K562 (cell line): ENCODE data around the gene KCNE1. TPM values are rescaled to one million over a fixed set of nuclear protein-coding genes. Genes with fewer than 3 reads are reported as not detected.

Experiments used
- ATAC-seq: fragments of 200-7000 bp; cut with Tn5 transposase; 3 replicates; pipeline ENCODE4 v1.9.1; 2020; ENCODE audit warnings: moderate library complexity
- BruUV-seq: library from RNA; stranded (reverse); fragments of 400-500 nt; replicated peaks from 2 replicates; lab custom pipeline; 2021; lab: Mats Ljungman, UMichigan
- CTCF ChIA-PET: fragments of 300-600 bp; formaldehyde crosslinking; extraction: SDS; loops from one replicate; lab custom pipeline; 2021; ENCODE audit warnings: low intra/inter-chr PET ratio; lab: Yijun Ruan, JAX
- POLR2A ChIA-PET: fragments of 300-600, 350-650 bp; sonication (Branson Sonifier 250); formaldehyde crosslinking; extraction: SDS; loops from one replicate; lab custom pipeline; 2021; ENCODE audit warnings: antibody characterized with exemption, inconsistent platforms; lab: Yijun Ruan, JAX
- DNase-seq, 4 experiments: peaks; one replicate each; pipeline versions ENCODE4 v3.0.0 to v3.0.0-alpha.2; 2011 to 2018; ENCODE audit warnings: low spot score in 3 of 4, mixed read lengths in 3 of 4; ENCODE audit errors: extremely low read depth in 1 of 4
- FAIRE-seq: peaks from 2 replicates; lab custom pipeline; 2011; peaks lifted over from hg19 to GRCh38; lab: Jason Lieb, UNC
- H2AFZ ChIP-seq: 2 replicates; pipeline ENCODE4 v1.6.0; 2011; ENCODE audit warnings: low read depth, low read length, control low read depth, inconsistent platforms
- H3K27ac ChIP-seq: fragments of 200-600 bp; 3 replicates; pipeline ENCODE4 v1.8.0; 2011; ENCODE audit warnings: low read depth, mild to moderate bottlenecking, control low read depth, inconsistent platforms, low read length, moderate library complexity, mixed read lengths; ENCODE audit errors: extremely low read depth
- H3K27me3 ChIP-seq, 2 experiments: fragments of 300-600 bp in 1 of 2; 2 replicates in 1 of 2; 3 replicates in 1 of 2; pipeline versions ENCODE4 v1.6.0 to v1.8.0; 2011; ENCODE audit warnings: inconsistent platforms in 2 of 2, low read length in 2 of 2, mild to moderate bottlenecking in 1 of 2, mixed read lengths in 1 of 2, moderate library complexity in 1 of 2; ENCODE audit not compliant: control insufficient read depth in 2 of 2, insufficient read depth in 2 of 2
- H3K36me3 ChIP-seq: fragments of 300-600 bp; 3 replicates; pipeline ENCODE4 v1.8.0; 2011; ENCODE audit warnings: mild to moderate bottlenecking, low read length, inconsistent platforms; ENCODE audit not compliant: control insufficient read depth, insufficient read depth
- H3K4me1 ChIP-seq, 2 experiments: fragments of 200-600 bp in 1 of 2; replicated peaks in 1 of 2; 2 replicates in 1 of 2; 3 replicates in 1 of 2; pipeline versions ENCODE4 v1.5.1 to v1.8.0; 2011; ENCODE audit warnings: inconsistent platforms in 2 of 2, low read length in 2 of 2, mild to moderate bottlenecking in 1 of 2, mixed read lengths in 1 of 2, moderate library complexity in 1 of 2; ENCODE audit not compliant: control insufficient read depth in 2 of 2, insufficient read depth in 2 of 2
- H3K4me2 ChIP-seq: 2 replicates; pipeline ENCODE4 v1.6.1; 2011; ENCODE audit warnings: low read length, control low read depth, inconsistent platforms, mixed read lengths; ENCODE audit not compliant: insufficient read depth
- H3K4me3 ChIP-seq: fragments of 200-600 bp; sonication (generic), shearing (Covaris generic); 2 replicates; pipeline ENCODE4 v1.5.1; 2016; ENCODE audit warnings: control low read depth, inconsistent platforms
- H3K79me2 ChIP-seq: fragments of 200-600 bp; 3 replicates; pipeline ENCODE4 v1.8.0; 2011; ENCODE audit warnings: low read length, inconsistent platforms; ENCODE audit not compliant: control insufficient read depth, insufficient read depth
- H3K9ac ChIP-seq, 2 experiments: 2 replicates each; pipeline versions ENCODE4 v1.6.0 to v1.6.1; 2011; ENCODE audit warnings: low read depth in 2 of 2, low read length in 2 of 2, control low read depth in 1 of 2, inconsistent platforms in 1 of 2, mild to moderate bottlenecking in 1 of 2, mixed read lengths in 1 of 2; ENCODE audit not compliant: insufficient read depth in 1 of 2
- H3K9me1 ChIP-seq: one replicate; pipeline ENCODE4 v1.6.0; 2011; ENCODE audit warnings: inconsistent platforms, mild to moderate bottlenecking, low read length, moderate library complexity; ENCODE audit not compliant: control insufficient read depth, insufficient read depth
- H3K9me3 ChIP-seq: replicated peaks from 2 replicates; pipeline ENCODE4 v1.5.1; 2011; ENCODE audit warnings: low read depth, low read length, inconsistent platforms; ENCODE audit not compliant: control insufficient read depth, insufficient read depth
- H4K20me1 ChIP-seq: replicated peaks from 2 replicates; pipeline ENCODE4 v1.6.1; 2011; ENCODE audit warnings: low read length, inconsistent platforms, mixed read lengths; ENCODE audit not compliant: control insufficient read depth, insufficient read depth
- ARNT ChIP-seq, 2 experiments: fragments of 450-650 bp; IDR thresholded peaks; 2 replicates each; pipeline ENCODE4 v1.6.1; 2016; ENCODE audit warnings: mild to moderate bottlenecking in 1 of 2
- CBX5 ChIP-seq: IDR thresholded peaks from 2 replicates; pipeline ENCODE4 v1.6.1; 2014; ENCODE audit warnings: low read depth, borderline replicate concordance
- CC2D1A ChIP-seq: fragments of 450-650 bp; IDR thresholded peaks from 2 replicates; pipeline ENCODE4 v1.6.1; 2017; ENCODE audit warnings: mild to moderate bottlenecking
- ELF2 ChIP-seq: fragments of 250-450 bp; sonication (Bioruptor Pico); IDR thresholded peaks from 2 replicates; pipeline ENCODE4 v1.5.0; 2021; ENCODE audit warnings: mild to moderate bottlenecking
- FOXM1 ChIP-seq, 2 experiments: fragments of 450-650 bp in 1 of 2; sonication (generic) in 1 of 2; formaldehyde crosslinking in 1 of 2; IDR thresholded peaks; 2 replicates each; pipeline versions ENCODE4 v1.6.1 to v1.9.0; 2017 to 2022; ENCODE audit warnings: low read depth in 2 of 2, mild to moderate bottlenecking in 2 of 2, missing genetic modification reagents in 1 of 2, moderate library complexity in 1 of 2
- IFI16 ChIP-seq: fragments of 250-450 bp; sonication (Bioruptor Pico); IDR thresholded peaks from 2 replicates; pipeline ENCODE4 v2.1.2; 2022; ENCODE audit warnings: mild to moderate bottlenecking, inconsistent platforms
- POLR2H ChIP-seq: IDR thresholded peaks from 2 replicates; pipeline ENCODE4 v1.6.1; 2016; ENCODE audit warnings: missing genetic modification characterization, low read depth, mild to moderate bottlenecking, control low read depth, missing compliant biosample characterization, moderate library complexity
- STAT5B ChIP-seq: fragments of 250-450 bp; sonication (Bioruptor Pico); IDR thresholded peaks from 2 replicates; pipeline ENCODE4 v1.8.0; 2021; ENCODE audit warnings: mild to moderate bottlenecking, inconsistent platforms
- TAF1 ChIP-seq: IDR thresholded peaks from 2 replicates; pipeline ENCODE4 v1.6.1; 2011; ENCODE audit warnings: mild to moderate bottlenecking, low read length, moderate library complexity; ENCODE audit not compliant: insufficient read depth, control insufficient read depth, severe bottlenecking; ENCODE audit errors: extremely low read depth
- ZNF263 ChIP-seq: sonication (generic); formaldehyde crosslinking; IDR thresholded peaks from 2 replicates; pipeline ENCODE4 v1.8.0; 2022; ENCODE audit warnings: mild to moderate bottlenecking, missing genetic modification reagents, borderline replicate concordance
- ZNF77 ChIP-seq: fragments of 250-450 bp; sonication (Bioruptor Pico); IDR thresholded peaks from 2 replicates; pipeline ENCODE4 v1.5.0; 2020
- WGBS: fragments of 100-300 bp; shearing (Covaris generic); methylation state at CpG from one replicate; pipeline ENCODE4 v1.1.6; 2016; ENCODE audit warnings: low coverage, mixed read lengths; ENCODE audit not compliant: insufficient coverage; ENCODE audit errors: missing lambda C conversion rate; 5-methylcytosine and 5-hydroxymethylcytosine counted together
- in situ Hi-C: fragments of 300-500 bp; cut with MboI; formaldehyde crosslinking; loops from 4 replicates; pipeline ENCODE4 v1.15.0; 2018; ENCODE audit warnings: inconsistent platforms, mixed read lengths
- intact Hi-C: fragments of 100-400 bp; cut with micrococcal nuclease; formaldehyde crosslinking; loops from 2 replicates; pipeline ENCODE4 v1.14.2; 2022
- polyA plus RNA-seq, 8 experiments: library from polyadenylated mRNA; depleted of rRNA in 4 of 8; stranded (reverse) in 5 of 8; unstranded in 3 of 8; fragments of >200 nt; fragmentation: Nextera tagmentation in 2 of 8; fragmentation: Illumina TruSeq in 1 of 8; extraction: Ambion mirVana in 2 of 8; extraction: Trizol in 1 of 8; gene quantifications; 2 replicates each; pipeline versions ENCODE4 v1.2.1 to v1.2.3, GENCODE V29; 2011 to 2014; ENCODE audit warnings: inconsistent platforms in 1 of 8, missing spikeins in 1 of 8
- total RNA-seq, 7 experiments: library from RNA; depleted of rRNA in 6 of 7; stranded (reverse); fragments of >200 nt in 6 of 7; fragmentation: Illumina TruSeq in 2 of 7; extraction: Trizol in 2 of 7; gene quantifications; 2 replicates each; pipeline versions ENCODE4 v1.2.1 to v1.2.3, GENCODE V29; 2011 to 2021; ENCODE audit warnings: low replicate concordance in 1 of 7
- TF ChIP-seq, protein P1 (sequence below): sonication (generic); formaldehyde crosslinking; IDR thresholded peaks from 2 replicates; pipeline ENCODE4 v1.8.0; 2022; ENCODE audit warnings: mild to moderate bottlenecking, missing genetic modification reagents

KCNE1 gene
- total and polyA plus RNA-seq, 9 of the 15 experiments (the other 6 are each of a cell fraction or from before 2014, with no cell fraction given), result 0.05 to 0.22 (median 0.11) TPM; not detected in 3

DNA sequence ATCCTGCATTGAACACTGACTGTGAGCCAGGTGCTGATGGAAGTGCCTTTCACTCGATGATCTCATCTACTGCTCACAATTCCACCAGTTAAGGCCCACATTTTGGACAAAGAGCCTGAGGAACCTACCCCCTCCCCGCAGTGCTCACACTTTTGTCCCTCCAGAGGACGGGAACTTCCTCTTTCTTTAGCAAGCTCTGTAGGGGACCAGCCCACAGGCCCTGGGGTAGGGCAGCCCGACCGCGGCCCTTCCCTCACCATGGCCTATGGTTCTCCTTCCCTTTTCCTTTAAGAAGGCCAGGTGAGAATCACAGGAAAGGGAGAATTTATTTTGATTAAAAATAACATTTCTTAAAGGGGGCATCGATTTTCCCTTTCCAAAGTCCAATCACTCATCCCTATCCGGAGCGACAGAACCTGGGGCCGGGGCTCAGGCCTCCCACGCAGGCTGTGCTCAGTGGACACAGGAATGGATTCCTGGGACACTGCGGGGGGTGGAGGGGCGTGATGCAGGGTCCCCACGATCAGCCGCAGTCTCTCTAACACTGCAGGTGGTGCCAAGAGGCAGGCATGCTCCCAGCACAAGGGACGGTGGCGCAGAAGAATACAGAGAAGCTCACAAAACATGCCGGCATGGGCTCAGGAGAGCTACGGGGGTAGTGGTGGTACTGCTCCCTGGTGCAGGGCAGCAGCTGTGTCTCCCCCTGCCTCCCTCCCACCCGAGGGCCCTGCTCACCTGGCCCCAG is 8.9 kb upstream of the KCNE1 start:
- Histone ChIP-seq H3K4me3 (no peak overlapping the region), H3K36me3 (no peaks in the 10 kb centered on the region), H3K9me1 (no peaks in the 10 kb centered on the region), H4K20me1 (no peaks in the 10 kb centered on the region), H3K79me2 (no peaks in the 10 kb centered on the region), H3K4me2 (no peak overlapping the region), H3K9ac (0 out of 4 replicates have a peak overlapping the region, but pooled peaks of 1 of the 2 experiments have one; percentile 2), H3K4me1 (peaks cover 0 to 5% of the 10 kb centered on the region in 2 experiments; a peak in 1 of 5 replicates), H3K27me3 (peaks cover 0 to 7% of the 10 kb centered on the region in 2 experiments; a peak in 2 of 5 replicates), H3K27ac (no peak overlapping the region), H2AFZ (no peak overlapping the region), H3K9me3 (no peaks in the 10 kb centered on the region)
- CTCF ChIA-PET, result no interaction called here
- in situ Hi-C loops, result no loop called here
- intact Hi-C loops, result no loop called here
- 76% methylated on average over 18 of the region's 20 CpGs for WGBS
- BruUV-seq, result no TSS peak
- TF ChIP-seq TAF1 (no peak), POLR2H (tag) (no peak), FOXM1 (IDR thresholded peaks at IDR 0.05; ENCODE audit: low read depth) (no peak), FOXM1 (CRISPR knock-in tag; IDR thresholded peaks at IDR 0.05; ENCODE audit: low read depth) (no peak), ZNF263 (CRISPR knock-in tag) (no peak), ELF2 (CRISPR knock-in tag) (no peak), CBX5 (no peak), CC2D1A (no peak), STAT5B (no peak), ZNF77 (no peak), IFI16 (CRISPR knock-in tag) (no peak), ARNT (IDR thresholded peaks at IDR 0.05) (no peak)
- TF ChIP-seq, protein P1, sequence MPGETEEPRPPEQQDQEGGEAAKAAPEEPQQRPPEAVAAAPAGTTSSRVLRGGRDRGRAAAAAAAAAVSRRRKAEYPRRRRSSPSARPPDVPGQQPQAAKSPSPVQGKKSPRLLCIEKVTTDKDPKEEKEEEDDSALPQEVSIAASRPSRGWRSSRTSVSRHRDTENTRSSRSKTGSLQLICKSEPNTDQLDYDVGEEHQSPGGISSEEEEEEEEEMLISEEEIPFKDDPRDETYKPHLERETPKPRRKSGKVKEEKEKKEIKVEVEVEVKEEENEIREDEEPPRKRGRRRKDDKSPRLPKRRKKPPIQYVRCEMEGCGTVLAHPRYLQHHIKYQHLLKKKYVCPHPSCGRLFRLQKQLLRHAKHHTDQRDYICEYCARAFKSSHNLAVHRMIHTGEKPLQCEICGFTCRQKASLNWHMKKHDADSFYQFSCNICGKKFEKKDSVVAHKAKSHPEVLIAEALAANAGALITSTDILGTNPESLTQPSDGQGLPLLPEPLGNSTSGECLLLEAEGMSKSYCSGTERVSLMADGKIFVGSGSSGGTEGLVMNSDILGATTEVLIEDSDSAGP (CRISPR knock-in tag), result no peak
- ATAC-seq (peak; percentile 42; the same call in 1 of the 3 replicates), FAIRE-seq (no peak), DNase-seq (no peak)
- POLR2A ChIA-PET, result interaction anchor here (0.6 to 0.9 kb wide), 3 partner anchors 13 to 1329 kb away, joined by 3 to 4 read pairs (median 3); no protein-coding TSS in a partner anchor
